CD4-positive, alpha-beta T cell treated with Interleukin-10 for 1 hour (primary cell): ENCODE measurements around the gene OCA2.
"Not testable (repeated sequence)": the region's sequence is repeated elsewhere in the genome, so short reads cannot be mapped to it uniquely, and the experiment has no call there.

ENCODE experiments used
- DNase-seq: peaks from one replicate; pipeline ENCODE4 v3.0.0-alpha.2; 2020

OCA2 gene

GRCh38 chr15:28020644-28021043 lies 78.5 kb downstream of the OCA2 start:
- DNase-seq = no peak

GRCh38 chr15:28019594-28020309 lies 79.4 kb downstream of the OCA2 start:
- DNase-seq = no peak

GRCh38 chr15:28018291-28019044 lies 80.6 kb downstream of the OCA2 start:
- DNase-seq = no peak

- no peak for DNase-seq
These were observed 81.6 kb downstream of the OCA2 start for GRCh38 chr15:28017423-28017924.

- no peak for DNase-seq
These were observed 83.3 kb downstream of the OCA2 start for GRCh38 chr15:28015855-28016254.

- DNase-seq = no peak
These were observed 84.4 kb downstream of the OCA2 start for GRCh38 chr15:28014623-28015200.

GRCh38 chr15:28013976-28014375 lies 85.1 kb downstream of the OCA2 start:
- no peak for DNase-seq

GRCh38 chr15:28013480-28013879 lies 85.6 kb downstream of the OCA2 start:
- no peak for DNase-seq

GRCh38 chr15:28012231-28012630 lies 86.9 kb downstream of the OCA2 start:
- DNase-seq = no peak

- not testable (repeated sequence) for DNase-seq
These were observed 90.9 kb downstream of the OCA2 start for GRCh38 chr15:28008175-28008574.

- no peak for DNase-seq
These were observed 92.8 kb downstream of the OCA2 start for GRCh38 chr15:28006116-28006905.

GRCh38 chr15:28005004-28005527 lies 94.0 kb downstream of the OCA2 start:
- DNase-seq = no peak

- no peak for DNase-seq
These were observed 94.7 kb downstream of the OCA2 start for GRCh38 chr15:28004143-28005003.

GRCh38 chr15:28003302-28004037 lies 95.6 kb downstream of the OCA2 start:
- no peak for DNase-seq

GRCh38 chr15:28002867-28003266 lies 96.2 kb downstream of the OCA2 start:
- no peak for DNase-seq

GRCh38 chr15:28002136-28002861 lies 96.8 kb downstream of the OCA2 start:
- no peak for DNase-seq

- no peak for DNase-seq
These were observed 97.5 kb downstream of the OCA2 start for GRCh38 chr15:28001641-28002040.

- DNase-seq = no peak
These were observed 104.9 kb downstream of the OCA2 start for GRCh38 chr15:27993996-27994780.

- DNase-seq = no peak
These were observed 105.6 kb downstream of the OCA2 start for GRCh38 chr15:27993544-27993943.
